ENCODE data around the gene FNDC8.

Gene FNDC8

DNA sequence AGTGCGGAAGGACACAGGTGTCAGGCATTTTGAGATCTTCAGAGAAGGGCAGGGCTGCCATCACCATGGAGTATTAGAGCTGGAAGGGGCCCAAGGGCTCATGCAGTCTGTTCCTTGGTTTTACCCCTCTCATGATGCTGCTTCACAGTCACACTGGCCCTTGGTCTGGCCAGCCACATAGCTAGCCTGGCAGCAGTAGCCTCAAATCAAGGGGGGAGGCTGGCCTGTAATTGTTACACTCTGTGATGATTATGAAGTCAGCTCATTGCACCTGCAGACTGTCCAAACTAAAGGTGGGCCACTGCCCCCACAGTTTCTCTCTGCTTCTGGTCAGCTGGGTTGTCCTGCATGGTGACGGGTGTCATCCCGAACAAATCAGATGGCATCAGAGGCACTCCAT lies at the start of gene FNDC8:
TSS of gene FNDC8 (plus strand) at position 301 of the 400 bp plus-strand sequence. CDS start at position 380, 79 bp downstream.
- Histone ChIP-seq H3K4me3 (ENCODE audit: low read depth, low read length) (no peak within 1 kb of the TSS), H3K36me3 (replicated peaks) (no peaks in the 10 kb centered on the region), H3K27ac (no peak within 1 kb of the TSS), H3K27me3 (replicated peaks) (no peaks in the 10 kb centered on the region)
- DNase-seq, result no peak
- in situ Hi-C loops (cut with HindIII; ENCODE audit: low pct_ligation_motif_present, low sequenced_read_pairs), result no loop called here
- TF ChIP-seq, protein P1, sequence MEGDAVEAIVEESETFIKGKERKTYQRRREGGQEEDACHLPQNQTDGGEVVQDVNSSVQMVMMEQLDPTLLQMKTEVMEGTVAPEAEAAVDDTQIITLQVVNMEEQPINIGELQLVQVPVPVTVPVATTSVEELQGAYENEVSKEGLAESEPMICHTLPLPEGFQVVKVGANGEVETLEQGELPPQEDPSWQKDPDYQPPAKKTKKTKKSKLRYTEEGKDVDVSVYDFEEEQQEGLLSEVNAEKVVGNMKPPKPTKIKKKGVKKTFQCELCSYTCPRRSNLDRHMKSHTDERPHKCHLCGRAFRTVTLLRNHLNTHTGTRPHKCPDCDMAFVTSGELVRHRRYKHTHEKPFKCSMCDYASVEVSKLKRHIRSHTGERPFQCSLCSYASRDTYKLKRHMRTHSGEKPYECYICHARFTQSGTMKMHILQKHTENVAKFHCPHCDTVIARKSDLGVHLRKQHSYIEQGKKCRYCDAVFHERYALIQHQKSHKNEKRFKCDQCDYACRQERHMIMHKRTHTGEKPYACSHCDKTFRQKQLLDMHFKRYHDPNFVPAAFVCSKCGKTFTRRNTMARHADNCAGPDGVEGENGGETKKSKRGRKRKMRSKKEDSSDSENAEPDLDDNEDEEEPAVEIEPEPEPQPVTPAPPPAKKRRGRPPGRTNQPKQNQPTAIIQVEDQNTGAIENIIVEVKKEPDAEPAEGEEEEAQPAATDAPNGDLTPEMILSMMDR (IDR thresholded peaks at IDR 0.05; ENCODE audit: low read depth, low read length, missing control alignments), result no peak

- TF ChIP-seq, protein P1 (IDR thresholded peaks at IDR 0.05; ENCODE audit: low read depth, low read length, missing control alignments), result no peak
- in situ Hi-C loops (cut with HindIII; ENCODE audit: low pct_ligation_motif_present, low sequenced_read_pairs), result no loop called here
- no peak for DNase-seq
- no peaks in the 10 kb centered on the region for H3K36me3 ChIP-seq (replicated peaks)
- H3K27me3 ChIP-seq (replicated peaks), result no peaks in the 10 kb centered on the region
- H3K27ac ChIP-seq, result no peak overlapping the region
- no peak overlapping the region for H3K4me3 ChIP-seq (ENCODE audit: low read depth, low read length)
Measured at GRCh38 chr17:35073183-35073790, 48.1 kb upstream of the FNDC8 start.

- no peak overlapping the region for H3K4me3 ChIP-seq (ENCODE audit: low read depth, low read length)
- TF ChIP-seq, protein P1 (IDR thresholded peaks at IDR 0.05; ENCODE audit: low read depth, low read length, missing control alignments), result no peak
- DNase-seq, result no peak
- in situ Hi-C loops (cut with HindIII; ENCODE audit: low pct_ligation_motif_present, low sequenced_read_pairs), result no loop called here
- H3K27me3 ChIP-seq (replicated peaks), result no peaks in the 10 kb centered on the region
- H3K36me3 ChIP-seq (replicated peaks), result no peaks in the 10 kb centered on the region
- H3K27ac ChIP-seq, result no peak overlapping the region
Measured at GRCh38 chr17:35073991-35074627, 47.3 kb upstream of the FNDC8 start.

- TF ChIP-seq, protein P1 (IDR thresholded peaks at IDR 0.05; ENCODE audit: low read depth, low read length, missing control alignments), result no peak
- no peaks in the 10 kb centered on the region for H3K27me3 ChIP-seq (replicated peaks)
- H3K36me3 ChIP-seq (replicated peaks), result no peaks in the 10 kb centered on the region
- DNase-seq, result no peak
- H3K4me3 ChIP-seq (ENCODE audit: low read depth, low read length), result no peak overlapping the region
- in situ Hi-C loops (cut with HindIII; ENCODE audit: low pct_ligation_motif_present, low sequenced_read_pairs), result no loop called here
- no peak overlapping the region for H3K27ac ChIP-seq
Measured at GRCh38 chr17:35074711-35075707, 46.4 kb upstream of the FNDC8 start.

- no peak overlapping the region for H3K27ac ChIP-seq
- H3K27me3 ChIP-seq (replicated peaks), result no peaks in the 10 kb centered on the region
- H3K36me3 ChIP-seq (replicated peaks), result no peaks in the 10 kb centered on the region
- TF ChIP-seq, protein P1 (IDR thresholded peaks at IDR 0.05; ENCODE audit: low read depth, low read length, missing control alignments), result no peak
- no peak overlapping the region for H3K4me3 ChIP-seq (ENCODE audit: low read depth, low read length)
- in situ Hi-C loops (cut with HindIII; ENCODE audit: low pct_ligation_motif_present, low sequenced_read_pairs), result no loop called here
- no peak for DNase-seq
Measured at GRCh38 chr17:35076874-35077273, 44.5 kb upstream of the FNDC8 start.

Measured in brain microvascular endothelial cell (primary cell).